RWPE1 (cell line): ENCODE measurements around the gene ACTN4.

ENCODE experiments used
- CTCF ChIA-PET: fragments of 350-600 bp; sonication (Branson Sonifier 250); formaldehyde crosslinking; extraction: SDS; loops from one replicate; lab custom pipeline; 2021; lab: Yijun Ruan, JAX
- POLR2A ChIA-PET: fragments of 400-600 bp; formaldehyde crosslinking; extraction: SDS; loops from one replicate; lab custom pipeline; 2020; ENCODE audit warnings: antibody characterized with exemption; ENCODE audit not compliant: low non-redundant PET; lab: Yijun Ruan, JAX
- DNase-seq: peaks from one replicate; pipeline ENCODE4 v3.0.0; 2012; ENCODE audit warnings: low spot score
- H3K27ac ChIP-seq: fragments of 450-650 bp; 2 replicates; pipeline ENCODE4 v1.5.1; 2017
- TF ChIP-seq, protein P1 (sequence below): fragments of 450-650 bp; conservative IDR thresholded peaks from 2 replicates; pipeline ENCODE4 v1.5.1; 2017; ENCODE audit warnings: low read depth, mild to moderate bottlenecking

ACTN4 gene

DNA sequence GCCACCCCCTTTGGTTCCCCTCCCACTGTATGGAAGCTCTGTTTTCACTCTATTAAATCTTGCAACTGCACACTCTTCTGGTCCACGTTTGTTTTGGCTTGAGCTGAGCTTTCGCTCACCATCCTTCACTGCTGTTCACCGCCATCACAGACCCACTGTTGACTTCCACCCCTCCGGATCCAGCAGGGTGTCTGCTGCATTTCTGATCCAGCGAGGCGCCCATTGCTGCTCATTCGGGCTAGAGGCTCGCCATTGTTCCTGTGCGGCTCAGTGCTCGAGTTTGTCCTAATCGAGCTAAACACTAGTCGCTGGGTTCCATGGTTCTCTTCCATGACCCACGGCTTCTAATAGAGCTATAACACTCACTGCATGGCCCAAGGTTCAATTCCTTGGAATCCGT lies 42.7 kb downstream of the ACTN4 start:
- DNase-seq, result no peak
- H3K27ac ChIP-seq, result peak overlapping the region; percentile 87
- ChIA-PET CTCF (interaction anchor here (0.6 kb wide), 1 partner anchor 26 kb away, joined by 3 read pairs; no protein-coding TSS in a partner anchor), POLR2A (no interaction called here)
- TF ChIP-seq, protein P1, sequence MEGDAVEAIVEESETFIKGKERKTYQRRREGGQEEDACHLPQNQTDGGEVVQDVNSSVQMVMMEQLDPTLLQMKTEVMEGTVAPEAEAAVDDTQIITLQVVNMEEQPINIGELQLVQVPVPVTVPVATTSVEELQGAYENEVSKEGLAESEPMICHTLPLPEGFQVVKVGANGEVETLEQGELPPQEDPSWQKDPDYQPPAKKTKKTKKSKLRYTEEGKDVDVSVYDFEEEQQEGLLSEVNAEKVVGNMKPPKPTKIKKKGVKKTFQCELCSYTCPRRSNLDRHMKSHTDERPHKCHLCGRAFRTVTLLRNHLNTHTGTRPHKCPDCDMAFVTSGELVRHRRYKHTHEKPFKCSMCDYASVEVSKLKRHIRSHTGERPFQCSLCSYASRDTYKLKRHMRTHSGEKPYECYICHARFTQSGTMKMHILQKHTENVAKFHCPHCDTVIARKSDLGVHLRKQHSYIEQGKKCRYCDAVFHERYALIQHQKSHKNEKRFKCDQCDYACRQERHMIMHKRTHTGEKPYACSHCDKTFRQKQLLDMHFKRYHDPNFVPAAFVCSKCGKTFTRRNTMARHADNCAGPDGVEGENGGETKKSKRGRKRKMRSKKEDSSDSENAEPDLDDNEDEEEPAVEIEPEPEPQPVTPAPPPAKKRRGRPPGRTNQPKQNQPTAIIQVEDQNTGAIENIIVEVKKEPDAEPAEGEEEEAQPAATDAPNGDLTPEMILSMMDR, result no peak

DNA sequence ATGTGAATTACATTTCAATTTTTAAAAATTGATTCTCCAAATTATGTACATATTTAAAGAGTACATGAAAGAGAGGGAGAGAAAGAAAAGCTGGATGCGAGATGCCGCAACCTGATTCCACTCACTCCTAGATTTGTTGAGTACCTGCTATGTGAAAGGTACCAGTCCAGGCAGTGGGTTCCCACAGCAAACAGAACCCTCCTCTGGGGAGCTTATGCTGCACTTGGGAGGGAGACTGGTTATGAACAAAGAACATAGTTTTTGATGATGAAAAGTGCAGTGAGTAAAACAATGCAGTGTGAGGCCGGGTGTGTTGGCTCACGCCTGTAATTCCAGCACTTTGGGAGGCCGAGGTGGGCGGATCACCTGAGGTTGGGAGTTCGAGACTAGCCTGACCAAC lies 43.4 kb downstream of the ACTN4 start:
- POLR2A ChIA-PET, result no interaction called here
- TF ChIP-seq, protein P1, result no peak
- CTCF ChIA-PET, result no interaction called here
- H3K27ac ChIP-seq, result peak overlapping the region; percentile 87
- DNase-seq, result no peak

DNA sequence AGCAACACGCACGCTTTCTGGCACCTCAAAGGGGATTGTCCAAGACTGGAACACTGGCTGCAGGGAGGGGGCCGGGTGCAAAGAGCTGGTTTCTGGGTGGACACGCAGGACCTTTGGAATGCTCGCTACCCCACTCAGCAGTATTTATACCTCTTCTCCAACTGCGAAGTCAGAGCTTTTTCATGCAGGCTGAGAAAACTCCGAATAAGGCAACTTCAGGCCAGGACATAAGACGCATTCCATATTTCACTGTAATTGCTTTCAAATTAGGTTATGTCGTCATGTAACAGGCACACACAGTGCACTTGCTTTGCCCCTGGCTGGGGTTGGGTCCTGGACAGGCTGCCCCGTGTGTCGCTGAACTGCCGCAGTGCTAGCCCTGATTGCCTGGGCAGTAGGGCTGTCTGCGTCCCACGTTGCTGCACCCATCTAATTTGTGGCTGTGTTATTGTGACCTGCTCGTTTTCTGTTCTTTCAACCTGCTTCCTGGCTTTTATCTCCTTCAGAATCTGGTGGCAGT lies 44.5 kb downstream of the ACTN4 start:
- CTCF ChIA-PET, result interaction anchor here (0.5 kb wide), 1 partner anchor 34 kb away, joined by 4 read pairs; no protein-coding TSS in a partner anchor
- DNase-seq, result peak; percentile 62

DNA sequence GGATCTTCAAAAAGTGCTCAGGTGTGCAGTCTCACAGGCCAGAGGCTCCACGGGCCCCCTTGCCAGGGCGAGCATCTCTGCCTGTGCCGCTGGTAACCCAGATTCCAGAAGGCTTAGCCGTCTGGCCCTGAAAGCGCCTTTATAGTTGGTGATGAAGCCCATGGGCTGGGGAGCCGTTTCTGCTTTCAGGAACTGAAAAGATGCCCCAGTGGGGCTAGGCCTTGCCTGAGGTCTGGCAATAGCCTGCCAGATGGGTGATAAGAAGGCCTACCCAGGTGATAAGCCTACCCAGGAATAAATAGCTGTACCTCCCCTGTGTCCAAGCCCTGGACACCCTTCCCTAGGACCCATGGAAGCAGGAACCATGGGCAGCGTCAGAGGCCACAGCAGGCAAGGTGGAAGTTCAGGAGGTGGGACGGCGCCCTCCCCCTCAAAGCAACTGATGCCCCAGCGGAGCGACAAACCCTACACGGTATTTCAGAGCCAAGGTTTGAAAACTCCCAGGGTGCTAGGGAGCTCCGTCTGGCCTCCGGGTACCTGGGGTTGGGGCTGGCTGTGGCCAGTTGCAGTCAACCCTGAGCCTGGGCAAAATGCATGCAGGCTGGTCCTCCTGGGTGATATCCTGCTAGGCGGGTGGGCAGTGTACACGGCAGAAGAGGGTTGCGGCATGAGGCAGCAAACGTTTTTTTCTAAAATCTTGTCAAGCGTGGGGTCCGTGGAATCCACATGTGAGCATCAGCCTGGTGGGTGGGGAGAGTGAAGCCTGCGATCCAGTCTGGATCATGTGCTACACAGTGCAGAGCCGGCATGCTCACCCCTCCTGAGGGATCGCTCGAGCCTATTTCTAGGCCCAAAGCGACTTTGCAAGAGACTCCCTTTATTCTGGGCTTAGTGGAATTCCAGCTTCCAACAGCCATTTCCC lies 45.3 kb downstream of the ACTN4 start:
- no peak for DNase-seq
- TF ChIP-seq, protein P1, result no peak
- ChIA-PET POLR2A (no interaction called here), CTCF (interaction anchor here (0.5 to 0.7 kb wide), 2 partner anchors 29 to 35 kb away, joined by 3 to 4 read pairs; no protein-coding TSS in a partner anchor)
- peak overlapping the region; percentile 87 for H3K27ac ChIP-seq

More for the DNA sequence above, 44.5 kb downstream of the ACTN4 start:
- TF ChIP-seq, protein P1, result no peak
- POLR2A ChIA-PET, result no interaction called here
- peak overlapping the region; percentile 87 for H3K27ac ChIP-seq

DNA sequence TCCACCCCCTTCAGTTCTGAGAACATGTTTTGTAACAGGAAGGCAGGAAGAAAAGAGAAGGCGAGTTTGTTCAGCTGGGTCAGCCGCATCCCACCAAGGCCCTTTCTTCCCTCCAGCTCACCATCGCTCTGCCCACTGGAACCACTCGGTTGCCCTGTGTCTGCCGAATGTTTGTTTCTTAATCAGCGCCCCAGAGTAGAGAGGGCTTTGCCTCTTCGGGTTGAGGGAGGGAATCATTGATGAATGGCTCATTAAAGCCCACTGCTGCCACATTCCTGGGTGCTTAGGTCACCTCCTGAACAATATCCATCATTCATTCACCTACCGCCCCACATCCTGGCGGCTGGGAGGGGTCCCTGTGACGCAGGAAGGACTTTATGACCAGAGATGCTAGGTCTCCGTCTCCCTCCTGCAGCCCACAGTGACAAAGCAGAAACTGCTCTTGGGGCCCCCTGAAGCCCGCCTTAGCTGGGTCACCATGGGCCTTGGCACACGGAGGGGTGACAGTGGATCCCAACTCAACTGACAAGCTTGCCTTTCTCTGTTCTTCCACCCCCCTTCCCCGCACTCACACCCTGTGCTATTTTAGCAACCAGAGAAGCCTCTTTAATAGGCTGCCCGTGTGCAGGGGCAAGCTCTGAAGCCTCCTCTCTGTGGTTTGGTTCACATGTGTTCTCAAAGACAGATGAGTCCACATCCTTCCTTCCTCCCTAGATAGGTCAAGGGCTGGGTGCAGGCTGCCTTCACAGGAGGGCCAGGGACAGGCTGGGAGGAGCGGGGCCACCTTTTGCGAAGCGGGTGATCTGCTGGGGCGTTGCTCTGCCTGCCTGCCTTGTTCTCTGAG lies 46.2 kb downstream of the ACTN4 start:
- peak; percentile 89 for DNase-seq
- TF ChIP-seq, protein P1, result no peak
- peak overlapping the region; percentile 87 for H3K27ac ChIP-seq
- ChIA-PET CTCF (interaction anchor here (0.7 kb wide), 1 partner anchor 29 kb away, joined by 3 read pairs; no protein-coding TSS in a partner anchor), POLR2A (no interaction called here)

DNA sequence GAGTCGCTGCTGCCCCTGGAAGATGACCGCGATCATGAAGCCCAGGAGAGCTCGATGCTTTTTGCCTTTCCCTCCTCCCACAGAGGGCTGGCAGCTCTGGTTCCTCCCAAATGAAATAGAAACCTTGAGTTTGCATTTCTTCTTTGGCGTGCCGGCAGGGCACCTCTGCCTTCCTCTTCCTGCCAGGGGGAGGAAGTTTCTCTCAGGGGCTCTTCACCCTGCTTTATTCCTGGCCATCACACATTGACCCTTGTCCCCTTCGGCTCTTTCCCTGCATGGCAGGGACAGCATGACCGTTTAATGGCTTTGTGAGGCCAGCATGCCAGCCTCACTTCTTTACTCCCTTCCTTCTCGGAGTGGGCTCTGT lies 47.9 kb downstream of the ACTN4 start:
- H3K27ac ChIP-seq, result peak overlapping the region; percentile 87
- no peak for DNase-seq
- TF ChIP-seq, protein P1, result no peak
- CTCF ChIA-PET, result no interaction called here
- POLR2A ChIA-PET, result no interaction called here
